Measurements from ENCODE around the gene TMEM30B.
A peak's percentile ranks its signal among the peaks of the same experiment; 100 is the strongest.
"Not testable (repeated sequence)": the region's sequence is repeated elsewhere in the genome, so short reads cannot be mapped to it uniquely, and the experiment has no call there.

TMEM30B gene

GRCh38 chr14:61266436-61266835 is 14.7 kb downstream of the TMEM30B start:
- peak; percentile 33 for DNase-seq (ENCODE audit: low spot score)

- DNase-seq (ENCODE audit: low spot score), result no peak
Measured at GRCh38 chr14:61264651-61265050, 16.5 kb downstream of the TMEM30B start.

GRCh38 chr14:61264010-61264571 is 17.0 kb downstream of the TMEM30B start:
- DNase-seq (ENCODE audit: low spot score), result no peak

GRCh38 chr14:61262082-61262481 is 19.1 kb downstream of the TMEM30B start:
- DNase-seq (ENCODE audit: low spot score), result no peak

- DNase-seq (ENCODE audit: low spot score), result peak; percentile 48
Measured at GRCh38 chr14:61260939-61261776, 20.0 kb downstream of the TMEM30B start.

GRCh38 chr14:61258985-61259384 is 22.2 kb downstream of the TMEM30B start:
- DNase-seq (ENCODE audit: low spot score), result peak; percentile 27

- no peak for DNase-seq (ENCODE audit: low spot score)
Measured at GRCh38 chr14:61257469-61258057, 23.6 kb downstream of the TMEM30B start.

GRCh38 chr14:61256826-61257468 is 24.2 kb downstream of the TMEM30B start:
- no peak for DNase-seq (ENCODE audit: low spot score)

- DNase-seq (ENCODE audit: low spot score), result no peak
Measured at GRCh38 chr14:61255968-61256367, 25.2 kb downstream of the TMEM30B start.

- DNase-seq (ENCODE audit: low spot score), result no peak
Measured at GRCh38 chr14:61254808-61255526, 26.2 kb downstream of the TMEM30B start.

- no peak for DNase-seq (ENCODE audit: low spot score)
Measured at GRCh38 chr14:61253064-61253738, 27.9 kb downstream of the TMEM30B start.

GRCh38 chr14:61252369-61253063 is 28.6 kb downstream of the TMEM30B start:
- DNase-seq (ENCODE audit: low spot score), result peak; percentile 90

GRCh38 chr14:61250063-61250462 is 31.1 kb downstream of the TMEM30B start:
- no peak for DNase-seq (ENCODE audit: low spot score)

- peak; percentile 20 for DNase-seq (ENCODE audit: low spot score)
Measured at GRCh38 chr14:61247935-61248334, 33.2 kb downstream of the TMEM30B start.

- DNase-seq (ENCODE audit: low spot score), result no peak
Measured at GRCh38 chr14:61246721-61247120, 34.4 kb downstream of the TMEM30B start.

- DNase-seq (ENCODE audit: low spot score), result no peak
Measured at GRCh38 chr14:61244009-61244408, 37.1 kb downstream of the TMEM30B start.

- no peak for DNase-seq (ENCODE audit: low spot score)
Measured at GRCh38 chr14:61240206-61240605, 40.9 kb downstream of the TMEM30B start.

GRCh38 chr14:61239285-61239684 is 41.9 kb downstream of the TMEM30B start:
- DNase-seq (ENCODE audit: low spot score), result not testable (repeated sequence)

- DNase-seq (ENCODE audit: low spot score), result no peak
Measured at GRCh38 chr14:61238611-61239245, 42.4 kb downstream of the TMEM30B start.

GRCh38 chr14:61234215-61234916 is 46.8 kb downstream of the TMEM30B start:
- DNase-seq (ENCODE audit: low spot score), result no peak
